Activated naive CD4-positive, alpha-beta T cell (primary cell): ENCODE measurements around the gene GMDS.

Experiments used
- DNase-seq, 4 experiments: peaks; one replicate each; lab custom pipeline; 2025; lab: John Stamatoyannopoulos, UW

GMDS gene

DNA sequence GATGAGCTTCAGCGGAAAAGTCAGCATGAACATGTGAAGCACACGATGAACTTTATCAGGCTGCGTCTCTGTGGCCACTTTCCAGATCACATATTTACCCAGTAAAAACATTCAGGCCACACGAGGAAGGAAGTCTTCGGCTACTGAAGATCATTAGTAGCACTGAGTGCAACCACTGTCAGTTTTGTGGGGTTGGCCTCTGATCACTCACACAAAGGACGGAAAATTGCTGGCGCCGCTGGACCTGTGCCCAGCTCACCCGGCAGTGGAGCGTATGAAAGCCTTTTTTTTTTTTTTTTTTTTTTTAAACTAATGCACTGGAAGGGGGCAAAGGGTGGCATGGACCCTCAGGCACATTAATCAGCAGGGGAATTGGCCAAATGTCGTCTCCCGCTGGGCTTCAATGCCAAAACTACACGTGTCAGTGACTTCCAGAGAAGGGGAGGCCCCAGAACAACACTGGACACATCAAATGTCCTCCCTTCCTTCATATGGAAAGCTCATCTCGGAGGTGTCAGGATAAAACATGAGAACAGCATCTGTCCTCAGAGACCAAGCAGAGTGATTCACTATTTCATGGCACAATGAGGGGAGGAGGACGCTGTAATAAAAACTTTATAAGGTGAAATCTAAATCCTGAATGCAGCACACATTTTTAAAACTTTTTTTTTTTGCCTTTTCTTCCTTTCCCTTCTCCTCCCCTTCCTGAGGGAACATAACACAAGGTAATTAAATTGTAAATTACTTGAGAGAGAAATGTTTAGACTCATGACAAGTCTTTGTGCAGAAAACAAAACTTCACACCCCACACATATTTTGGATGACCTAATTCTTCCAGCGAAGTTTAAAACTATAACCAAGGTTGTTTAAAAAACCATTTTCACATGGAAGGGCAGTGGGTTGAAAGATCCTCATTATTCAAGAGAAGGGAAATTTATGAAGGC, 412.3 kb downstream of the GMDS start:
- DNase-seq: no peak

GRCh38 chr6:1832358-1832757, 413.0 kb downstream of the GMDS start:
- DNase-seq: no peak

DNA sequence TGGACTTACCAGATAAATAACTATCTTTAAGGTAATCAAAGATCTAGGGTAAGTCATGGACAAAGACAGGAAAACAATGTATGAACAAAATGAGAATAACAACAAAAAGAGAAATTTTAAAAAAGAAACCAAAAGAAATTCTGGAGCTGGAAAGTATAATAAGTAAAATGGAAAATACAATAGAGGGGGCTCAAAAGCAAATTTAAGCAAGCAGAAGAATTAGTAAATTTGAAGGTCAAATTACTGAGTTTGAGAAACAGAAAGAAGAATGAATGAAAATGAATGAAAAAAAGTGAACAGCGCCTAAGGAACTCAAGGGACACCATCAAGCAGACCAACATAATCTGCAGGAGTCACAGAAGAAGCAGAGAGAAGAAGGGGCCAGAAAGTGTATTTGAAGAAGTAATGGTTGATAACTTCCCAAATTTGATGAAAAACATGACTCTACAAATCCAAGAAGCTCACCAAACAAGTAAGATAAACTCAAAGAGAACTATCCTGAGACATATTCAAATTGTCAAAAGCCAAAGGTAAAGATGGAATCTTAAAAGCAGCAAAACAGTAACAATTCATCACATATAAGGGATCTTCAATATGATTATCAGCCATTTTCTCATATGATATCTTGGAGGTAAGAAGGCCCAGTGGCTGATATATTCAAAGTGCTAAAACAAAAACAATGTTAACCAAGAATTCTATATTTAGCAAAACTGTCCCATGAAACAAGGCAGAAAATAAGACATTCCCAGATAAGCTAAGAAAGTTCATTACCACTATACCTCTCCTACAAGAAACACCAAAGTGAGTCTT, 417.2 kb downstream of the GMDS start:
- DNase-seq: no peak

- no peak for DNase-seq
Observed at GRCh38 chr6:1825926-1826325, 419.5 kb downstream of the GMDS start.

DNA sequence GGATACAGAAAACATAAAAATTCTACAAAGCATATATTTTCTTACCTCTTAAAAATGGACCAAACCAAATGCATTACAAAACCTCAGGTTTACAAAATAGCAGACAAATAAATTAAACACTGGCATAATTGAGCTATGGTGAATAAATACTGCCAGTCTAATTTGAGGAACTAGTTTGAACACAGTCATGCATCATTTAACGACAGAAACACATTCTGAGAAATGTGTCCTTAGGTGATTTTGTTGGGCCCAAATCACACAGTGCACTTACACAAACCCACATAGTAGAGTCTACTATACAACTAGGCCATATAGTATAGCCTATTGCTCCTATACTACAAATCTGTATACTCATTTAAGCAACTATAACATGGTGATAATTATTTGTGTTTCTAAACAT, 420.1 kb downstream of the GMDS start:
- no peak for DNase-seq

- no peak for DNase-seq
Observed at GRCh38 chr6:1821513-1822183, 423.8 kb downstream of the GMDS start.

GRCh38 chr6:1821164-1821512, 424.3 kb downstream of the GMDS start:
- no peak for DNase-seq

DNA sequence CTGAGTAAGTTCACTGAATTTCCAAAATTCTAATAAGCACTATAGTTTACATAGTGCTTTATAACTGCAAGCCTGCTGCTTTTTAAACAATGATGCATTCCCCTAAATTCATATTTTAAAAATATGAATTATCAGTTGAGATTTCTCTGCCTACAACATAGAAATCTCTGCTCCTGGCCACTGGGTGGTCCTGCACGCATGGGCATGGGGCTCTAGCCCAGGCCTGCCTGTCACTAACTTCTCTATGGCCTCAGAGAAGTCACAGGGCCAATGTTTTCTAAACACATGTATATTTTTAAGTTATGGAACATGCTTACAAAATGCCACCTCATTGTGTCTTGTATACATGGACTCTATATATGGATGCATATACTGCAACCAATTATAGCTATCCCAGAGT, 424.7 kb downstream of the GMDS start:
- DNase-seq: no peak

DNA sequence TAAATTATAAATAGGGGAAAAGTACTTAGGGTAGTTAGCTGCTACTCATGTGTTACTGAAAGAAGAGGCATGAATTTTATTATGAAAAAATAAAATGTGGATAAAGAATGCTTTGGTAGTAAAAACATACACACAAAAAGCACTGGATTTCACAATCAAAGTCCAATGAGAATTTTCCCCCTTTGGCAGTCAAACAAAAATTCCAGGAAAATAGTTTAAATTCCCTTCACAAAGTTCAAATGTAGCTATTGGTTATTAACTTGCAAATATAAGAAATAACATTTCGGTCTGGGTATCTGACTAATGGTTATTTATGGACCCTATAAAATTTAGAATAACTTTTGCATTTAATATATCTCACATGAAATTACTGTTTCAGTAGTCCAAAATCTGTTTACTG, 425.2 kb downstream of the GMDS start:
- DNase-seq: no peak

DNA sequence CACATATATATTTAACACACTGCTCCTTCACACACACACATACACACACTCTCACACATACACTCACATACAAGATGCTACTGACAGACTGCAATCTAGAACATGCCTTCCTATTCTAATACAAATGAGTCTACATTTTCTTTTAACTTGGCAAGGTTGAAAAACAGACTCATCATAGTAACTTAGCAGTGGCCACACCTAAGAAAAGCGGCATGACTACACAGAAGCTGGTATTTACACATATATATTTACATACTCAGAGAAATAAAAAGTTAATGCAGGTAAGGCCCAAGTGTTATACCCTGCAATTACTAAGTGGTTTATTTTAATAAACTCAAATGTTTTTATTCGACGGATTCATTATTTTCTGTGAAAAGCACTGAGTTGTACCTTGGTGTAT, 426.4 kb downstream of the GMDS start:
- DNase-seq: no peak

GRCh38 chr6:1817033-1817761, 428.2 kb downstream of the GMDS start:
- DNase-seq: no peak

- DNase-seq: no peak
Observed at GRCh38 chr6:1815827-1816452, 429.5 kb downstream of the GMDS start.

GRCh38 chr6:1814279-1814678, 431.1 kb downstream of the GMDS start:
- DNase-seq: no peak

GRCh38 chr6:1812487-1812886, 432.9 kb downstream of the GMDS start:
- DNase-seq: no peak

DNA sequence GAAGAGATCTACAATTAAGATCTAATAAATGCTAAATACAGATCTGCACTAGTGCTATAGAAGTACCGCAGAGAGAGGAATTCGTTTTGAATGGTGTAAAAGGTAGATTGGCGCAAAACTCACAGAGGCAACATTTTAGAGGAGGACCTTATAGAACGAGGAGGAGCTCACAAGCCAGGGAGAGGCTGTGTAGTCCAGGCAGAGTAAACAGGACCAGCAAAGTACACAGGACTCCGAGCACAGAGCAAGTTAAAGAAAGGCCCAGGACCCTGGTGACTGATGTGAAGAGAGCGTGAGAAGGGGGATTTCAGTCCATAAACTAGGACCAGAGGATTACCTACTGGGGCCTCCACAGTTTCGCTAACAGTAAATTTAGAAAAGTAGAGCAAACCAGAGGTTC, 433.4 kb downstream of the GMDS start:
- no peak for DNase-seq

DNA sequence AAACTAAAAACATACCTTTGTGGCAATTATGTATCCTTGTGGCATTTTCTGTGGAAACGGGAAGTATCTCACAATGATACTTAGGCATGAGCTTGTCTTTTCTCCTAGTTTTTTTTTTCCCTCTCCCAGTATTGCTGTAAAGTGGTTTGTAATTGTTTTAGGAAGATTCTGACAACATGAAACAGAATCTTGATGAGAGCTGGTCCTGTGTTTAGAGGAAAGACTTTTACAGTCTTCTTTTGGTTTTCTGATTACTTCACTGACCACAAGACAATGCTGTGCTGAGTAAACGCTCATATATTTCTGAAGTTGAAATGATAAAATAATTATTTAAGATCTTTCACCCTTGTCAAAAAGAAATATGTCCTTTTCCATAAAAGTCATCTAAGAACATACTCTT, 434.5 kb downstream of the GMDS start:
- no peak for DNase-seq

- no peak for DNase-seq
Observed at GRCh38 chr6:1809291-1809988, 436.0 kb downstream of the GMDS start.

DNA sequence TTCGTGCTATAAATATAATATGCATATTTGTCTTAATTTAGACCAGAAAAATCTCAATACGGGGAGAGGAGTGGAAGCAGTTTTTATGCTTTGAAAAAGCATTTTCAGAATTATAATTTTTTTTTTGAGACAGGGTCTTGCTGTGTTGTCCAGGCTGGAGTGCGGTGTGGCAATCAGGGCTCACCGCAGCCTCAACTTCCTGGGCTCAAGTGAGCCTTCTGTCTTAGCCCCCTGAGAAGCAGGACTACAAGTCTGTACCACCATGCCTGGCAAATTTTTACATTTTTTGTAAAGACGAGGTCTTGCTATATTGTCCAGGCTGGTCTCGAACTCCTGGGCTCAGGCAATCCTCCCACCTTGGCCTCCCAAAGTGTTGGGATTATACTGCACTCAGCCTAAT, 438.5 kb downstream of the GMDS start:
- DNase-seq: no peak

- DNase-seq: no peak
Observed at GRCh38 chr6:1802491-1803395, 442.7 kb downstream of the GMDS start.

GRCh38 chr6:1801401-1801800, 444.0 kb downstream of the GMDS start:
- DNase-seq: no peak
